Gastrocnemius medialis (tissue), 4 donors: ENCODE data around the gene NAA25.

Experiments
- CTCF ChIP-seq, 5 experiments: fragments of 450-650 bp in 3 of 5; fragments of 200-600 bp in 2 of 5; sonication (generic) in 2 of 5; IDR thresholded peaks in 4 of 5; conservative IDR thresholded peaks in 1 of 5; 1 replicate in 4 of 5; 2 replicates in 1 of 5; pipeline ENCODE4 v1.5.1; 2016 to 2019; ENCODE audit warnings: antibody characterized with exemption in 5 of 5, mild to moderate bottlenecking in 3 of 5, moderate library complexity in 3 of 5
- POLR2A ChIP-seq, 2 donors: fragments of 450-650 bp; IDR thresholded peaks; one replicate each; pipeline ENCODE4 v1.6.1; 2017; ENCODE audit warnings: antibody characterized with exemption in 2 of 2, mild to moderate bottlenecking in 2 of 2, moderate library complexity in 2 of 2

GRCh38 chr12:112134731-112135130 is 26.1 kb upstream of the NAA25 start:
- TF ChIP-seq CTCF (IDR thresholded peaks at IDR 0.05 in 4 of 5, conservative IDR thresholded peaks at IDR 0.05 in 1 of 5) (no peak), POLR2A (IDR thresholded peaks at IDR 0.05) (no peak)
